ENCODE results near the gene KRTAP4-11.

- TF ChIP-seq POLR2A (IDR thresholded peaks at IDR 0.05) (no peak), CTCF (IDR thresholded peaks at IDR 0.05) (no peak)
These were observed 19.7 kb downstream of the KRTAP4-11 start for GRCh38 chr17:41098481-41098880.
